ENCODE measurements around the gene TNIK. TPM values are rescaled to one million over a fixed set of nuclear protein-coding genes. Genes with fewer than 3 reads are reported as not detected.

Gene TNIK
- total RNA-seq, 4 donors from 2014 or later = 30.3 to 39.0 (median 36.8) TPM

- Histone ChIP-seq H3K4me3 (no peak overlapping the region), H3K27ac (replicated peaks in 1 of 4) (no peak overlapping the region), H3K9me3 (no peaks in the 10 kb centered on the region), H3K4me1 (peaks cover 23 to 60% (median 44%) of the 10 kb centered on the region in 4 donors), H3K27me3 (no peaks in the 10 kb centered on the region), H3K36me3 (no peaks in the 10 kb centered on the region)
- no peak for TF ChIP-seq EP300 (IDR thresholded peaks at IDR 0.05)
- DNase-seq (ENCODE audit: extremely low spot score) = no peak
- intact Hi-C loops (cut with DNase I) = loop anchor here (10.0 kb wide), 1 partner anchor 185 kb away; no protein-coding TSS in a partner anchor
Observed at GRCh38 chr3:171269542-171269941, 190.7 kb downstream of the TNIK start.

- Histone ChIP-seq H3K27ac (replicated peaks in 1 of 4) (no peak overlapping the region), H3K27me3 (no peaks in the 10 kb centered on the region), H3K36me3 (no peaks in the 10 kb centered on the region), H3K9me3 (no peaks in the 10 kb centered on the region), H3K4me3 (no peak overlapping the region), H3K4me1 (peaks cover 23 to 60% (median 44%) of the 10 kb centered on the region in 4 donors)
- intact Hi-C loops (cut with DNase I) = loop anchor here (10.0 kb wide), 1 partner anchor 186 kb away; no protein-coding TSS in a partner anchor
- DNase-seq (ENCODE audit: extremely low spot score) = no peak
- WGBS = 55% methylated on average over 1 of the region's 1 CpG
- no peak for TF ChIP-seq EP300 (IDR thresholded peaks at IDR 0.05)
- no peak for TF ChIP-seq POLR2A (IDR thresholded peaks at IDR 0.05; ENCODE audit: low read depth)
- no peak for TF ChIP-seq POLR2AphosphoS5 (IDR thresholded peaks at IDR 0.05)
- no peak for TF ChIP-seq CTCF (IDR thresholded peaks at IDR 0.05)
Observed at GRCh38 chr3:171268677-171269076, 191.5 kb downstream of the TNIK start.

GRCh38 chr3:171267104-171267503, 193.1 kb downstream of the TNIK start:
- WGBS = 32% methylated on average over 1 of the region's 1 CpG

GRCh38 chr3:171266740-171267073, 193.5 kb downstream of the TNIK start:
- DNase-seq (ENCODE audit: extremely low spot score) = no peak
- Histone ChIP-seq H3K9me3 (no peaks in the 10 kb centered on the region), H3K4me1 (peaks cover 27 to 73% (median 60%) of the 10 kb centered on the region in 4 donors), H3K27me3 (no peaks in the 10 kb centered on the region), H3K36me3 (no peaks in the 10 kb centered on the region), H3K27ac (replicated peaks in 1 of 4) (peak overlapping the region; percentile 3 to 57 (median 42)), H3K4me3 (no peak overlapping the region)
- 32% methylated on average over 1 of the region's 1 CpG for WGBS
- intact Hi-C loops (cut with DNase I) = loop anchor here (10.0 kb wide), 1 partner anchor 188 kb away; no protein-coding TSS in a partner anchor
- TF ChIP-seq CTCF (IDR thresholded peaks at IDR 0.05) (no peak), EP300 (IDR thresholded peaks at IDR 0.05) (no peak), POLR2AphosphoS5 (IDR thresholded peaks at IDR 0.05) (no peak), POLR2A (IDR thresholded peaks at IDR 0.05; ENCODE audit: low read depth) (no peak)

More at GRCh38 chr3:171267104-171267503, 193.1 kb downstream of the TNIK start:
- Histone ChIP-seq H3K27ac (replicated peaks in 1 of 4) (peak overlapping the region; percentile 3 to 57 (median 42)), H3K4me1 (peaks cover 25 to 69% (median 56%) of the 10 kb centered on the region in 4 donors), H3K36me3 (no peaks in the 10 kb centered on the region), H3K4me3 (no peak overlapping the region), H3K27me3 (no peaks in the 10 kb centered on the region), H3K9me3 (no peaks in the 10 kb centered on the region)
- TF ChIP-seq CTCF (IDR thresholded peaks at IDR 0.05) (no peak), POLR2AphosphoS5 (IDR thresholded peaks at IDR 0.05) (no peak), EP300 (IDR thresholded peaks at IDR 0.05) (no peak), POLR2A (IDR thresholded peaks at IDR 0.05; ENCODE audit: low read depth) (no peak)
- DNase-seq (ENCODE audit: extremely low spot score) = no peak
- intact Hi-C loops (cut with DNase I) = loop anchor here (10.0 kb wide), 1 partner anchor 188 kb away; no protein-coding TSS in a partner anchor

- H3K9me3 ChIP-seq = no peaks in the 10 kb centered on the region
- no peaks in the 10 kb centered on the region for H3K27me3 ChIP-seq
- peaks cover 31 to 73% (median 62%) of the 10 kb centered on the region in 4 donors for H3K4me1 ChIP-seq
- WGBS = 60% methylated on average over 4 of the region's 4 CpGs
- peak overlapping the region; percentile 3 to 57 (median 40) for H3K27ac ChIP-seq (replicated peaks in 1 of 4)
- no peak for DNase-seq (ENCODE audit: extremely low spot score)
- TF ChIP-seq CTCF (IDR thresholded peaks at IDR 0.05) = no peak
- TF ChIP-seq EP300 (IDR thresholded peaks at IDR 0.05) = no peak
- TF ChIP-seq POLR2A (IDR thresholded peaks at IDR 0.05; ENCODE audit: low read depth) = no peak
- no peak for TF ChIP-seq POLR2AphosphoS5 (IDR thresholded peaks at IDR 0.05)
- no peak overlapping the region for H3K4me3 ChIP-seq
- no peaks in the 10 kb centered on the region for H3K36me3 ChIP-seq
- intact Hi-C loops (cut with DNase I) = loop anchor here (10.0 kb wide), 1 partner anchor 189 kb away; no protein-coding TSS in a partner anchor
Observed at GRCh38 chr3:171266034-171266739, 194.0 kb downstream of the TNIK start.

Data from esophagus muscularis mucosa (tissue), 4 donors.